Stimulated activated naive CD4-positive, alpha-beta T cell (primary cell): ENCODE results near the gene ETS1.
A peak's percentile ranks its signal among the peaks of the same experiment; 100 is the strongest.

Source experiments
- DNase-seq, 6 experiments: peaks; one replicate each; lab custom pipeline; 2025; lab: John Stamatoyannopoulos, UW

ETS1 gene, protein sequence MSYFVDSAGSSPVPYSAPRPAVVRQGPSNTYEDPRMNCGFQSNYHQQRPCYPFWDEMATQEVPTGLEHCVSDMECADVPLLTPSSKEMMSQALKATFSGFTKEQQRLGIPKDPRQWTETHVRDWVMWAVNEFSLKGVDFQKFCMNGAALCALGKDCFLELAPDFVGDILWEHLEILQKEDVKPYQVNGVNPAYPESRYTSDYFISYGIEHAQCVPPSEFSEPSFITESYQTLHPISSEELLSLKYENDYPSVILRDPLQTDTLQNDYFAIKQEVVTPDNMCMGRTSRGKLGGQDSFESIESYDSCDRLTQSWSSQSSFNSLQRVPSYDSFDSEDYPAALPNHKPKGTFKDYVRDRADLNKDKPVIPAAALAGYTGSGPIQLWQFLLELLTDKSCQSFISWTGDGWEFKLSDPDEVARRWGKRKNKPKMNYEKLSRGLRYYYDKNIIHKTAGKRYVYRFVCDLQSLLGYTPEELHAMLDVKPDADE

DNA sequence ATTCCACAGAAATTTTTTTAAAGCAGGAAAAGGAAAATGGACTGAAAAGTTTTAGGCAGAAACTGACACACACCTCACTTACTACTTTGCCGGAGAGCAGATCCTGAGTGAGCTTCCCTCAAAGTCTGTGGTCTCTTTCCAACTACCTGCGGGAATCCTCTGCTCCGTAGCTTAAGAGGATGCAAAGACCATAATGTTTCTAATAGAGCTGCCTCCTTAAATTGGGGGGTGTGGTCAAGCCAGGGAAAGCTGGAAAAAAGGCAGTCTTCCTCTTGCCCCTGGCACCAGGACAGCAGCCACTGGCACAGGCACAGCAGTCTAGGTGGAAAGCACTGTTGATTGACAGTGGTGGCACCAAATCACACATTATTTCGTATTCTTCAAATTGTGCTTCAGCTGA lies at the start of gene ETS1:
Gene ETS1, minus strand, starts transcription at position 144 of the 400 bp plus-strand sequence. CDS start 14,428 bp downstream, outside the sequence.
- no peak for DNase-seq

DNA sequence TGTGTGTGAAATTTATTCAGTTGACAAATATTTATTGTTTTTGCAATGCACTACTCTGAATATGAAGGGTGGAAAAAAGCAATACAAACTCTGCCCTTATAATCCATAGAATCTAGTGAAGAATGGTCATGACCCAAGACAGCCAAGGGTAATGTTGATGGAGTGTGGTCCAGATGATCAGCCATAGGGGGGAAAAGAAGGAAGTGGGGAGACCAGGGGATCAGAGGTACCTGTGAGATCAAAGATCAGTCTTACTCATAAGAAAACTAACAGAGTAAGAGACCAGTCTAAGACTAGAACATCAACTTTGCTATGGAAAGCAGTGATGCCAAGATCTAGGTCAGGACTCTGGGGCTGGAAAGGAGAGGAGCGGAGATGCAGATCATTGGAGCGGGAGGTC lies 47.0 kb upstream of the ETS1 start:
- DNase-seq: no peak

DNA sequence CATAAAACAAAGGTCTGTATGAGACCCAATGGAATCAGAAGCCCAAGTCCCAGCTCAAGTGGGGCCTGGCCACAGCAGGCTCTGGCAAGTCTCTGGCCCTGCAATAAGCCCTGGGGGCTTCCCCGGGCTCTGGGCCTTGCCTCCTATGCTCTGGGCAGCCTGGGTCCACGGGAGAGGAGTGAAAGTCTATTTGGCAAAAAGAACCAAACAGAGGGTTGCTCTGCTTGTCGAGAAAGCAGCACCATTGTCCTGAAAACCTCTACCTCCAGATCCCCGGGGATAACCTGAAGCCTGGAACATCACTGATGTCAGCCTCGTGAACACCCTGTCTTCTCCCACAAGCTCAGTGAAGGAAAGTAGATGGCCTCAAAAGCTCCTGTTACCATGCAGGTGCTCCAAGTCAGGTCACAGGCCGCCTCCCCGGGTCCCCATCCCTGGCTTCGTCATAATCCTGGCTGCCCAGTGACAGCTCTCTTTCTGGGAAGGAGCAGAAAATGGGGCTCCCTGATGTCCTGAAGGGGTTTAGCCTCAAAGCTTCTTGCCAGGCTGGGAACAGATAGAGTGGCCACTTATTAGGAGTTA lies 46.1 kb upstream of the ETS1 start:
- no peak for DNase-seq

DNA sequence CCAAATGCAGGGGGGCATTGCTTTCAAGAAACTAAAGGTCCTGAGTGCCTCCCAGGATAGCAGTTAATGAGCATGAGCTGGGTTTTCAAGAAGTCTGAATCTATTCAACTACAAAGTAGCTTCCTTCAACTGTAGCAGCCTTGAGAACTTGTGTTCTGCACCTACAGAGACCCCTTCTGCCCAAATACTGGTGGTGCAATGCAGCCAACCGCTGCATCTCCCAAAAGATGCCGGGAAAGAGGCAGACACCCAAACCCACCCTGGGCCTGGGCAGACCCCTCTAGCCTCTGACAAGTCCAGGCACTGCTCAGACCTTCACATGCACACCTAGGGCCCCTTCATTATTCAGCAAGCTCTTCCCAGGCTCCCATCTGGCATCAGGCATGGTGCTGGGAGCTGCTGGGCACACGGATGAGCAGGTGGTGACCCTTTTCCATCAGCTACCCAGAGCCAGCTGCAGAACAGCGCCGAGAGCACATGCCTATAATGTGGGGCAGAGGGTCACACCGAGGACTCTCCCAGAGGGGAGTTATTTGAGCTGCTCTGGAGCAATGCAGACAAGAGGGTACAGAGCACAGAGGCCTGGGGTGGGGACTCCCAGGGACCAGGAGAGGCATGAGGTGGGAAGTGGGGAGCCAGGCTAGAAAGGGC lies 44.9 kb upstream of the ETS1 start:
- DNase-seq: peak in 5 of 6 experiments; percentile 21 to 67 (median 27)

DNA sequence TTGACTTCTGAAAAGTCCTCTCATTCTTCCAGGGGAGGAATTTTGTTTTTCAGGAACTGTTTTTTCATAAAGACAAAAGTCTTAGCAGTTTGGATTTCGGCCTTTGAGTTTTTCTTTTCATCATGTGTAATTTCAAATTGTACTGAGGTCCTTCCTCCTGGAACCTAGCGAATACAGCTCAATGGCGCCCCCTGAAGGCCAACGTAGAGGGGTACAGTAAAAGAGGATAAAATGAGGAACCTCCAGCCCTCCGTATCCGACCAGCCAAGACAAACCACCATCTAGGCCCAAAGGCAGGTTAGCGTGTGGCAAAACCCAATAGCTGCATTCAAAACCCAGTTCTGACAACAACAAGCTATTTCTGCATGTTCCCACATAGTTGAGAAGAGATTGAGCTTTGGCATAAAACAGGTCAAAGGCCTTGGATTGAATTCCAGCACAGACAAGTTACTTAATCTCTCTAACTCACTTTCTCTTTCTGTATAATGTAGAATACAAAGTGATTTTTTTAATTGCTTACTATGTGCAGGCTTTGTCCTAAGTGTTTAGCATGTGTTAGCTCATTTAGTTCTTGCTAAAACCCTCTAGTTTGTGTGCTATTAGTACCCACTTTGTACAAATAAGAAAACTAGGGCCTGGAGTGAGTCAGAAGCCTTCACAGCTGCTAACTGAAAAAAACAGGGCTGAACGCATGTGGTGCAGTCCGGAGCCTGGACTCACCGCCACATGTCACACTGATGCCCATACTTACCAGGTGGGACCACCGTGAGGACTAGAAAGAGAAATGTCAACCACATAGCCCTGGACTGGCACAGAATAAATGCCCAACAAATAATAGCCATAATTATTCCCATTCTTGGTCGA lies 43.2 kb upstream of the ETS1 start:
- peak; percentile 76 to 92 (median 84) for DNase-seq

DNA sequence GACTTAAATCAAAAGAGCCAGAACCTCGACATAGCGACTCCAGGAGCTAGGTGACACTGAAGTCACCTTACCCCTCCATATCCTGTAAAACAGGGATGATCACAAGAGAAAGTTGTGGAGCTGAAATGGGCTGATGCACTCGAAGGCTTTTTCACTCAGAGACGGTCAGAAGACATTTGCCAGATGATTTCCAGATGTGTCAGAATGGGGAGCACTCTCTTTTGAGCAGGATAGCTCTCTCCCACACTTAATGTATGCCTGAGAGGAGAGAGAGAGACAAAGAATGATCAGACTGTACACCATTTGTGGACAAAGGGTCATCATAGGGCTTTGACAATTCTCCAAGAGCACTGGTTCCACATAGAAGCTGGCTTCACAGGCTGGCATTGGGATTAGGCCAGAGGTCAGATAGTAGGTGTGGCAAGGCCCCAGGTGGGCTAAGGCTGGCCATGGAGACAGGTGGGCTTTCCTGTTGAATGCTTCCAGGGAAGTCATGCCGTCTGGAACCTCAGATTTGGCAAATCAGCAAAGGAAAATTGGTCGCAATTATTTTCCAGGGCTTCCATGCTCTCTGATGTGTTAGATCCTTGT lies 42.3 kb upstream of the ETS1 start:
- DNase-seq: peak in 1 of 6 experiments; percentile 17

DNA sequence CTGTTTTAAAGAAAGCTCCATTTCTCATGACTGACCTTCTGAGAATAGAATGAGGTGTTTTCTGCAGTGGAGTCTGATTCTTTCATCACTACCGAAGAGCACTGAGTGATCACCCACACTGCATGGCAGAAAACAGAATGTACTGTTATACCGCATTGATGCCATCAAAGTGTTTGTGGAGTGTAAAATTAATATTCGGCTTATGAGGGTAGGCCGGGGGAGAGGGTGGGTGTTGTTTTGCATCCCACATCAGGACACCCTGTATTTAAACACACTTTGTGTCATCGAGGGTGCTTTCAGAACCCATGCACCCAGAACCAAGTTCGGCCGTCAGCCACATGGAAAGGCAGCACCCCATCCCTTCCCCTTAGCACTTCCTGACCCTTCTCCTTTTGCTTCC lies 41.3 kb upstream of the ETS1 start:
- DNase-seq: peak in 2 of 6 experiments; percentile 37 to 42

DNA sequence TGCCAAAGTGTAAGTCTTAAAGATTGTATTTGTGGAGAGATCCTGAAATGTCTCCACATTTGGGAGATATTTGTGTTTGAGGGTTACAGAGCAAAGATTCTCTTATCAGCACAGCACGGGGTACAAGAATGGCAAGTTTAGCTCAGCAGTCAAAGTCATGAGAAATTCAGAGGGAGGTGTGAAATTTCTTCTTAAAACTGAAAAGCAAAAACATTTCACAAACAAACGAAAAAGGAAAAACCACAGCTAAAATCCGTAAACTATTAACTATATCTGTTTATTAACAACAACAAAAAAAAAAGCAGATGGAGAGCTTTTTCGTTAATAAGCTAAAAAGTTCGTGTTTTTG lies 40.9 kb upstream of the ETS1 start:
- peak in 1 of 6 experiments; percentile 37 for DNase-seq

DNA sequence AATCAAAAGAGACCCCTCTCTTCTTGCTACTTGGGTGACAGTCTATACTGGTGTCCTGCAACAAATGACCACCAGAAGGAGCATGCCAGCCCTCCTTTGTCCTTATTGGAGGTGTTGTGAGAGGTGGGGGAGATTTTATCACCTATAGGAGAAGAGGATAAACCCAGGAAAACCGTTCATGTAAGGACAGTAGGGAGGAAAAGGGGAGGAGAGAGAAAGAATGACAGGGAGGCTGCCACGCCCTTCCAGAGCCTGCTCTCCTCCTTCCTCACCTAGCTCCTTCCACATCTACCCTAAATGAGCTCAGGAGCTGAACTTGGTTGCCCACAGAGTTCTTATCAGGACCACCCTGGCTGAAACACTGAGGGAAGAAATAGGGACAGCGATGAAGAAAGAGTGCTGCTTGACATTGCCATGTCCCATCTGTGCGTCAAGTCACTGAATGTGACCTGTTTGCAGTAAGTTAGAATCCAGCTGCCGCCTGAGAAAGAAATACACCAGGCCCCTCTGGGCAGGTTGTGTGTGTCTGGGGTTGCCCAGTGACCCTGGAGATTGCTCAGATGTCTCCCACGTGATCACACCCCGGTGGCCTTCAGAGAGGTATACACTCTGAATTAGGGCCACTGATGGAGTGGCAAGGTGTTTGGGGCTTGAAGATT lies 40.4 kb upstream of the ETS1 start:
- DNase-seq: no peak

DNA sequence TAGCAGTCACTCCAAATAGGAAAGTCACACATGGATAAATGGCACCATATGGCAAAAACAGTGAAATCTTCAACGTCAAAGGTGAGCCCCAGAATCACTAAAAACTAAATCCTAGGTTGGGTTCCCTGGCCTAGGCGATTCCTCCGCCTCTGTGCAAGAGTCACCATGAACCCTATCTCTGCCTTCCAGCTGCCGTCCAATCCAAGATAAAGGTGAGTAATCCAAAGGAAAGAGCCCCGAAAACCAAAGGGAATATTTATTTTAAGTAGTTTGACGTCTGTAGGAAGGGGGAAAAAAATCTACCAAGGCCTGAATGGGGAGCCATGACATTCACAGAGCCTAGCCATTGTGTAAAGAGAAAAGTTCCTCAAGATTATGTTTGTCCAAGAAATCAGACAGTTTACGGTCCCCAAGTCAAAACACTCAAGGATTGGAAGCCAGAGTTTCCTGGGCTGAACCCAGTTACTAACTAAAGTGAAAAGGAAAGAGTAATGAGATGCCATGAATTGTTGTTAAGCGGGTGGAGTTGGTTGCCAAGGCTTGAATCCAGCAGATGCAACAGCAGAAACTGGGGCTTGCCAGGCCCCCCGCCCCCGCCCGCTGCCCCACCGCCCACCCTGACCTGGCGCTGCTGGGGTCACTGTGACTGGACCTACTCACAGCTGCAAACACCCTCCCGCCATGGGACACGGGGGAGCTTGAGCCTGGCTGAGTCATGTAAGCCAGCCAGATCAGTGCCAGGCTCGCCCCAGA lies 39.7 kb upstream of the ETS1 start:
- DNase-seq: no peak

DNA sequence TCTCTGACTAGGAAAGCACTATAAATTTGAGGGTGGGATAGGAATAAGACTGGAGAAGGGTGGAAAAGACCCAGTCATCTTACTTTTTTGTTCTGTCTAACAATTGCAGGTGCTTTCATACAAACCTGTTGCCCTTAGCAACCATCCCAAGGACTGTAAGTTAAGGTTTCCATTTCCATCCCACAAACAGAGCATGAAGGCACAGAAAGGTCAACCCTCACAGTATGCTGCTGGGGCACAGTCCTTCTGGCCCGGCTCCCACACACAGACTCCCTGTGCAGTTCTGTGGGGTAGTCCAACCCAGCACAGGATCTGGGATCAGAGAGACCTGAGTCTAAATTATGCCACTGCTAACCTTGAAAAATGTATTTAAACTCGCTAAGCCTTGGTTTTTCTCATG lies 38.4 kb upstream of the ETS1 start:
- DNase-seq: no peak

DNA sequence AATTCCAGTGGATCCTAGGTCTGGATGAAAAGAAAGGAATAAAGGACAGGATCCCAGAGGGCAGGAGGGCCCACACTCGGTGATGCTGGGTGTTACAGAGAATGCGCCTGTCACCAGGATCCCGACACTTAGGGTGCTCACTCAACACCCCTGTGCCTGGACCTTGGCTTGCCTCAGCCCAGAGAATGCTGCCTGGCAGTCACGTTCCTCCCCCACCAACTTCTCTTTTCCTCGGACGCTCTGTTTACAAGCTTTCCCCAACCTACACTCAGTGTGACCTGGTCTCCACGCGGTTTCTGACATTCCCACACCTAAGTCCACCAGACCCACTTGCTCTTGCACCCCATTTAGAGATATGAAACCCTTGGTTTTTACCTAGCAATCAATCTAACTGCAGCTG lies 38.0 kb upstream of the ETS1 start:
- DNase-seq: no peak

DNA sequence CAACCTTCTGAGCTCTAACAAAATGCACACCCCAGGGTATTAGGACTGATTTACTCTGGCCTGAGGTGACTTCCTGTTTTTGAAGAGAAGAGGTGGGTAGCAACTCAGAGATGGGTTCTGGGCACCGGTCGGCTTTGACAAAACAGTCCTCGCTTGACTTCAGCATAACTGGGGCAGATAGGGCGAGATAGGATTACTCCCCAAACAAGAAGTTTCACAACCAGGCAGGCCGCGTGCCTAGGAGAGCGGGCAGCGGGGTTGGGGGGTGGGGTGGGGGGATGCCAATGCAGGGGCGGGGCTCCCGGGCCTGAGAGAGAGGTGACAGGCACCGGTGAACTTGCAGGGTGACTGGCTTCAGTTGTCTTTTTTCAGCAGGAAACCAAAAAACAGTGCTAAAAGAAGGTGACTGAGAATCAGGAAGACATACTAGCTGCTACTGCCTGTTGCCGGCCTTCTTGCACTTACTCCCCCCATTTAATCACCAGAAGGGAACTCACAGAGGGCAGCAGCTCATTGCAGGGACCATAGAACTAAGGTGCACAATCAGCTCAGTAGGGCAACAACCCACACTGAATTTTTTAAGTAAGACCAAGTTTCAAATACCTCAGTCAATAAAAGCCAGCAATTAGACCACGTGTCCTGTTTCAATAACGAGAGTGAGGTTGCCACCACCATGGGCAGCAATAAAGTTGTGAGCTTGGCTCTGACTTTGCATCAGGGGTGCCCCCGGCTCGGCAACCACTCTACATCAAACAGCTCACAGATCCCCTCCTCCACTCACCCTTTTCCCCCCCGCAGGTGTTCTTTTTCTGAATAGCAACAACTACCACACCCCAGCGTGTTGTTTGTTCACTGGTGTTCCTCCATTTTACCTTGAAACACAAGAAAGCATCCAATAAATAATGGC lies 37.2 kb upstream of the ETS1 start:
- DNase-seq: peak; percentile 45 to 75 (median 64)

DNA sequence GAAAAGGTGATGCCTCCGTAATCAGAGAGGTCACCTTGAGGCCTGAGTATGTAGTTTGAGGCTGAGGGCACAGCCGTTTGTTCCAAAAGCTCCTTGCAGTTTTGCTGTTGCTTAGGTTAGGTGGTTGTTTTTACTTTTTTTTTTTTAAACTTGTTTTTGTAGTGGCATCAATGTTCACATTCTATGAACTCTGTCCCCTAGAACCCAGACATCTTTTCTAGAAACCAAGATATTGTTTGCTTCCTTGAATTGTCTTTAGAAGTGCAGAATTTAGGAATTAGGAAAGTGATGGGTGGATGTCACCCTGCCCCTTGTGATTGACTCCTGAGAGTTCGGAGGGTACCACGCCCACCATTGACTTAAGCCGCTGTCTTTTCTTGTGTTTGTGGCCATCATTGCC lies 35.7 kb upstream of the ETS1 start:
- DNase-seq: peak in 1 of 6 experiments; percentile 8

DNA sequence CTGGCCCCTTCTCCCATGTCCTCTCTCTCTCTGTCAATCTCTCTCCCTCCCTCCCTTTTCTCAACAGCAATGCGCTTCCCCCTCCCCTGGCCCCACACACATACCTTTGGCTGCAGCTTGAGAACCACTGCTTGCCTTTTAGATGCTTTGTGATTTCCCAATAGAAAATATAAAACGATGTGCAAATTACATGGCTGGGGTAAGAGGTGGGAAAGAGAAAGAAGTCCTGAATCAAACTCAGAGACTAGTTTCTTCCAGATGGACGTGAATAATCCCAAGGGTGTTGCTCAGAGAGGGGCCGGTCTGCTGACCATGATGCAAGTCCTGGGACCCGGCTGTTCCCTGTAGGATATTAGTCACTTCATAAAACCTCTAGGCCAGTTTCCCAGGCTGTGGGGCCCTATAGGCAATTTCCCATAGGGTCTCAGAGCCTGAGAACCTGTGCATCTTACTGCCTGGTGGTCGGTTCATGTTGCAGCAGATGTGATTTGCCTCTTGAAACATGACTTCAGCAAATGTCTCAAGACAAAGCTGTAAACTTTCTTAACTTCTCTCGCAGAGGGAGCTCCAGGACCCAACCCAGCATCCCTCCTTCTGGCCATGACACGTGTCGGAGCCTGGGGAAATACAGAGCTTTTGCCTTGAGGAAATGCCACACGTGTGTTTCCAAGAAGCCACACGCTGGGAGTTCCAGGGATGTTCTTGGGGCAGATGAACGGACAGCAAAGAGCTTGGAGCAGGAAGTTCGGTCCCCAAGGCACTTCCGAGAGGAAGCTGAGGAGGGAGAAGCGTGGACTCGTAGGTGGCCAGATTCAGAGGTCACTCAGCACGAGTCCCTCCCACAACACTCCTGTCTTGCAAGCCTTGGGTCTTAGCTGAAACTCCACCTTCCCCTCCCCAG lies 34.5 kb upstream of the ETS1 start:
- no peak for DNase-seq

DNA sequence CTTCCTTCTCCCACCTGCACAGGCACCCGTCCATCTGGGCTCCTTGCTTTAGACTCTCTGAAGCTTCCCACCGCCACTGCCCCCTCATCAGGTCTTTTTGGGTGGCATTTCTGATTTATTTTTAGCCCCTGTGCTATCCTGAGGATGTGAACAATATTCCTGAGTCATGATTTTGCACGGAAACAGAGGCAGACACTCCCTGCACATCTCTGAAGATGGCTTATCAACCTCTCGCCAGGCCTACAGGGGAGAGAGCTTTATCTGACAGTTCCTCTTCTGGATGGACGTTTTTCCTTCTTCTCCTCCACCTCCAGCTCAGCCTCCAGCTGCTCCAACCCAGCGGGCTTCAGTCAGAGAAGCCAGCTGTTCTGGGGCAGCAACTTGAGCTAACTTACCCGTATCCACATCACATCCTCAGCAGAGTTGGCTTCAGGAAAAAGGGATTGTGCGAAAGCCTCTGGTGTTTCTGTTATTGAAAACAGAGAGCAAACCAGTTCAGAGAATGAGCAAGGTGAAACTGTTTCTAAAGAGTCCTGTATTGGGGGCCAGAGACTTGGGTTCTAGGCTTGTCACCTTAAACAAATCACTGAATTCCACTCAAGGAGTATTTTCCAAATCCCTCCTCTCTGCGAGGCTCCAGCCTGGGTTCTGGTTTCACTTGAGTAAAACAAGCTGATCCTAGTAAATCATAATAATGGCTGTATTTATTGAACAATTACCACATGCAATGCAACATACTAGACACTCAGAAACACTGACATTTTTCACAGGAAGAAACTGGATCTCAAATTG lies 33.1 kb upstream of the ETS1 start:
- DNase-seq: no peak

DNA sequence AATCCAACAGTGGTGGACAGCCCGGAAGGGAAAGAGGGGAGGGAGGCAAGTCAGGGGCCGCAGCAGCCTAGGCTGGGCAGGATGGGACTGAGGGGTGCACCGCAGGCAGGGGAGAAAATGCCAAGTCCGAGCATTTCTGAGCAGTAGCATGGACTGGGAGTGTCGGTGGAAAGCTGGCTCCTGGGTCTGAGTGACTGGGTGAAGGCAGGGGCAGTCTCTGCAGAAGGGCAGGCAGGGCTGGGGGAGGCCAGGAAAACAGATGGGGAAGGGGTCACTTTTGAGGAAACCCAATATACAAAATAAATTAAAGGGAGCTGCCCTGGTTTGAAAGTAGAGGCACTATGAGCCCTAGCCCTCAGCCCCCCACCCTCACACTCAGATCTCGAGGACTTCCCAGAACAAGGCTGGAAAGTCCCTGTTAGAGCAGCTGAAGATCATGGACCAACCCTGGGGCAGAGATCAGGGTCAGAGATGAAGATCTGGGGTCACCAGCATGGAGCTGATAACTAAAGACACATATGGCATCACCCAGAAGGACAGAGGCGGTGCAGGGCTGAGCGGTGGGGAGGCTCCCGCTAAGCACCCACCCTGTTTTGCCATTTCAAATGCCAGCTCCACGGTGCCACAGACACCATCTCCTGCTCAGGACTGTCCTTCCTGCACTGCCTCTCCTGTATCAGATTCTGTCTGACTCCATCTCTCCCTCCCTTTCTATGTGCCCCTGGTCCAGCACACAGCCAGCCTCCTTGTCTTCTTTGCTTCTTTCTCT lies 32.4 kb upstream of the ETS1 start:
- no peak for DNase-seq
